Spleen (tissue), 7 donors: Measurements from ENCODE around the gene ADIPOR2.

Source experiments
- POLR2A ChIP-seq, 3 donors: fragments of 450-650 bp; IDR thresholded peaks; one replicate each; pipeline ENCODE4 v1.5.1; 2017; ENCODE audit warnings: antibody characterized with exemption in 3 of 3, mild to moderate bottlenecking in 1 of 3
- TF ChIP-seq, protein P1 (sequence below), 11 experiments: fragments of 200-600 bp in 7 of 11; fragments of 450-650 bp in 4 of 11; sonication (generic) in 4 of 11; IDR thresholded peaks in 8 of 11; conservative IDR thresholded peaks in 3 of 11; 1 replicate in 7 of 11; 2 replicates in 4 of 11; pipeline versions ENCODE4 v1.4.0 to v1.8.0; 2016 to 2021; ENCODE audit warnings: antibody characterized with exemption in 11 of 11, inconsistent platforms in 4 of 11, mild to moderate bottlenecking in 1 of 11
- donor health status: DM: no; HTN: no; CAD: no; lungs with moderate emphysema.
- donor health status: DM: no; HTN: no; CAD: no.
- donor health status: DM: no; HTN: no; CAD: no.

DNA sequence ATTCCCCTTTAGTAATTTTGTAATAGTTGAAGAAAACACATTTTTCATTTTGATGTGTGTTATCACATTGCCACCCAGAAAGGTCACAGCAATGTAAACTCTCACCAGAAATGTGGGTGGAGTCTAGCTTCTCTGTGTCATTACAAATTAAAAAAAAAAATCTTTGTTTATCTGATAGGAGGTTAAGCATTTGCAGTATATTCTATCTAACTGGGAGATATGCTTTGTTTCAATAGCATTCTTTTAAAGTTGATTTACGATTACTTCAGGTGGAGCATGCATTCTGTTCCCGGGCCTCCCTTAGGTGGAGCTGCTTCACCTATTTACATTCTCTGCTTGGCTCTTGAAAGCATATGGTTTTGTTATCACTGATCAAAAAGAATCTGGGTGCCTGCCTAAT, 7.8 kb downstream of the ADIPOR2 start:
- TF ChIP-seq, protein P1, sequence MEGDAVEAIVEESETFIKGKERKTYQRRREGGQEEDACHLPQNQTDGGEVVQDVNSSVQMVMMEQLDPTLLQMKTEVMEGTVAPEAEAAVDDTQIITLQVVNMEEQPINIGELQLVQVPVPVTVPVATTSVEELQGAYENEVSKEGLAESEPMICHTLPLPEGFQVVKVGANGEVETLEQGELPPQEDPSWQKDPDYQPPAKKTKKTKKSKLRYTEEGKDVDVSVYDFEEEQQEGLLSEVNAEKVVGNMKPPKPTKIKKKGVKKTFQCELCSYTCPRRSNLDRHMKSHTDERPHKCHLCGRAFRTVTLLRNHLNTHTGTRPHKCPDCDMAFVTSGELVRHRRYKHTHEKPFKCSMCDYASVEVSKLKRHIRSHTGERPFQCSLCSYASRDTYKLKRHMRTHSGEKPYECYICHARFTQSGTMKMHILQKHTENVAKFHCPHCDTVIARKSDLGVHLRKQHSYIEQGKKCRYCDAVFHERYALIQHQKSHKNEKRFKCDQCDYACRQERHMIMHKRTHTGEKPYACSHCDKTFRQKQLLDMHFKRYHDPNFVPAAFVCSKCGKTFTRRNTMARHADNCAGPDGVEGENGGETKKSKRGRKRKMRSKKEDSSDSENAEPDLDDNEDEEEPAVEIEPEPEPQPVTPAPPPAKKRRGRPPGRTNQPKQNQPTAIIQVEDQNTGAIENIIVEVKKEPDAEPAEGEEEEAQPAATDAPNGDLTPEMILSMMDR (IDR thresholded peaks at IDR 0.05 in 8 of 11, conservative IDR thresholded peaks at IDR 0.05 in 3 of 11) = no peak
- no peak for TF ChIP-seq POLR2A (IDR thresholded peaks at IDR 0.05)
